WERI-Rb-1 (cell line): ENCODE data around the gene M1AP.

ENCODE experiments used
- DNase-seq: peaks from one replicate; pipeline ENCODE4 v3.0.0-alpha.2; 2020
- H3K27ac ChIP-seq: fragments of 250-450 bp; sonication (Bioruptor Pico); 2 replicates; pipeline ENCODE4 v1.5.1; 2020; ENCODE audit warnings: mild to moderate bottlenecking, moderate library complexity
- H3K27me3 ChIP-seq: fragments of 250-450 bp; sonication (Bioruptor Pico); 2 replicates; pipeline ENCODE4 v1.5.1; 2021; ENCODE audit warnings: mild to moderate bottlenecking, low read depth, moderate library complexity; ENCODE audit not compliant: insufficient read depth, severe bottlenecking
- H3K36me3 ChIP-seq: fragments of 250-450 bp; sonication (Bioruptor Pico); 2 replicates; pipeline ENCODE4 v1.5.1; 2020; ENCODE audit warnings: mild to moderate bottlenecking, moderate library complexity
- H3K4me3 ChIP-seq: 2 replicates; pipeline ENCODE4 v1.5.1; 2011; ENCODE audit warnings: low read depth, mild to moderate bottlenecking, control low read depth, low read length
- H3K9me3 ChIP-seq: fragments of 250-450 bp; sonication (Bioruptor Pico); 2 replicates; pipeline ENCODE4 v1.5.1; 2021; ENCODE audit warnings: mild to moderate bottlenecking, moderate library complexity; ENCODE audit not compliant: severe bottlenecking
- TF ChIP-seq, protein P1 (sequence below): IDR thresholded peaks from 2 replicates; pipeline ENCODE4 v1.5.1; 2011; ENCODE audit warnings: low read depth, mild to moderate bottlenecking, control low read depth, inconsistent platforms, low read length

The M1AP gene

DNA sequence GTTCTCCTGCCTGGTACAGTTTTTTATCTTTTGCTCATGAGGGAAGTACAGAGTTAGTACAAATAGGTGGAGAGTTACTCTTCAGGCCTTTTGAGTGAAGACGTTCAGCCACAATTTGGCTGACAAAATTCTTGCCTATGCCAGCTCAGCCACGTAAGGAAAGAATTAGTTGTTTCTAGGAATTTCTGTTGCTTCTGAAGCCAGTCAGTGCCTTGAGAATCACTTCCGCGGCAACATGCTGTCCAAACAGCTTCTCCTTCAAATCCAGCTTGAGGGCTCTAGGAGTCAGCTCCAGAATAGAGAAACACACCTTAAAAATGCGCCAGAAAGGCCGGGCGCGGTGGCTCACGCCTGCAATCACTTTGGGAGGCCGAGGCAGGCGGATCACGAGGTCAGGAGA is 27.5 kb downstream of the M1AP start:
- no peaks in the 10 kb centered on the region for H3K9me3 ChIP-seq
- TF ChIP-seq, protein P1, sequence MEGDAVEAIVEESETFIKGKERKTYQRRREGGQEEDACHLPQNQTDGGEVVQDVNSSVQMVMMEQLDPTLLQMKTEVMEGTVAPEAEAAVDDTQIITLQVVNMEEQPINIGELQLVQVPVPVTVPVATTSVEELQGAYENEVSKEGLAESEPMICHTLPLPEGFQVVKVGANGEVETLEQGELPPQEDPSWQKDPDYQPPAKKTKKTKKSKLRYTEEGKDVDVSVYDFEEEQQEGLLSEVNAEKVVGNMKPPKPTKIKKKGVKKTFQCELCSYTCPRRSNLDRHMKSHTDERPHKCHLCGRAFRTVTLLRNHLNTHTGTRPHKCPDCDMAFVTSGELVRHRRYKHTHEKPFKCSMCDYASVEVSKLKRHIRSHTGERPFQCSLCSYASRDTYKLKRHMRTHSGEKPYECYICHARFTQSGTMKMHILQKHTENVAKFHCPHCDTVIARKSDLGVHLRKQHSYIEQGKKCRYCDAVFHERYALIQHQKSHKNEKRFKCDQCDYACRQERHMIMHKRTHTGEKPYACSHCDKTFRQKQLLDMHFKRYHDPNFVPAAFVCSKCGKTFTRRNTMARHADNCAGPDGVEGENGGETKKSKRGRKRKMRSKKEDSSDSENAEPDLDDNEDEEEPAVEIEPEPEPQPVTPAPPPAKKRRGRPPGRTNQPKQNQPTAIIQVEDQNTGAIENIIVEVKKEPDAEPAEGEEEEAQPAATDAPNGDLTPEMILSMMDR = no peak
- no peak overlapping the region for H3K4me3 ChIP-seq
- no peak for DNase-seq
- H3K27me3 ChIP-seq = no peaks in the 10 kb centered on the region
- no peak overlapping the region for H3K27ac ChIP-seq
- no peaks in the 10 kb centered on the region for H3K36me3 ChIP-seq

DNA sequence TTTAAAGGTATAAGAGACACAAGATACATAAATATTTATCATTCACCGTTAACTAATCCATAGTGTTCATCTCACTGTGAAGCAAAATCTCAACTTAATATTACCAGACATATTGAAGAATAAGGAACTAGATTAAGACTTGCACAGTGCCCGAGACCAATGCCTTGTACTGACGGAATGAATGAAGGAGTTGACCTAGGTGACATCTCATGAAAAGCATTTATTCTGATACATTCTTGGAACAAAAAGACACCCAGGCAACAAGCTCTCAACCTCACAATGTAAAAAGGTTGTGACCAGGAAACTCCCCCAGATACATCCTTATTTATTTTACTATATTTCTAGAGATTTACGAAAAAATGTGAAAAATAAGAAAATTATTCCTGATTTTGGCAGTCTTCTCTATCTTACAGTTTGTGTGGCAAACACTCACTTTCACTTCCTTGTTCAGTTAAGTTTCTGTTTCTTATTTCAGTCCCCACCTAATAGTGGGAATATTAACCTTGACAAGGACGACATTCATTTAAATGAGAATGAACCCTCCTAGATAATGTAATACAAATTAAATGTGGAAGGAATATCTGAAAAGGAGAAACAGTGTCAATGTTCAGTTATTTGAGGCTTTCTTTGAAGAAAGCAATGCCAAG is 28.4 kb downstream of the M1AP start:
- no peak for DNase-seq
- TF ChIP-seq, protein P1 = no peak
- Histone ChIP-seq H3K4me3 (no peak overlapping the region), H3K9me3 (no peaks in the 10 kb centered on the region), H3K27me3 (no peaks in the 10 kb centered on the region), H3K27ac (no peak overlapping the region), H3K36me3 (no peaks in the 10 kb centered on the region)

DNA sequence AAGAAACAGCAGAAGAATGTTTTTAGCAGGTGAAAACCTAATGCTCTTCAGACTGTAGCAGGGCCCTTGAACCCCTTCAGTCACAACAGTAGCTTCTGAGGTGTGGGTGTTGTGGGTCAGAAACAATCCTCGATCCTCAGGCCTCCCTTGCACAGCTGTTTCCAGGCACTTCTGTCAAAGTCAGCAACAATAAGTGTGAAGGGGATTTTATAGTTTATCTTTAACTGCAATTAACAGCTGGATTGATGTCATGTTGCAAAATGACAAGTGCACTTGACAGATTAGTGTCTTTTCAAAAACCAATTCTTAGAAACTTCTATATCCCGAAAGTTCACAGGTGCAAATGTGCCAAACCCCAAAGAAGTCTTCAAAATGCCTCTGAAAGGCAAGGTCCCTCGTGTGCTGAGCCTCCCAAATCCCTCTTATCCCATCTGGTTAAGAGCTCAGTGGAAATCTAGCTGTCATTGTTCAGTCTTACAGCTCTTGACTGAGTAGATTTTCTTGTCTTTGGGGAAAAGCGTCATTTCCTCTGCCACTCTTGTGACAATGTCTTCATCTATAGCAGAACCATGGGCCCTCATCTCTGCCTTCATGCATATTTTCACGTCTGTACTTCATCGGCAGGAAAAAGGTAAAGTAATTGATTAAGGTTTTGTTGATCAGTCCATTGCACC is 29.6 kb downstream of the M1AP start:
- Histone ChIP-seq H3K4me3 (no peak overlapping the region), H3K9me3 (no peaks in the 10 kb centered on the region), H3K27ac (no peak overlapping the region), H3K36me3 (no peaks in the 10 kb centered on the region), H3K27me3 (no peaks in the 10 kb centered on the region)
- TF ChIP-seq, protein P1 = no peak
- peak; percentile 40 for DNase-seq

DNA sequence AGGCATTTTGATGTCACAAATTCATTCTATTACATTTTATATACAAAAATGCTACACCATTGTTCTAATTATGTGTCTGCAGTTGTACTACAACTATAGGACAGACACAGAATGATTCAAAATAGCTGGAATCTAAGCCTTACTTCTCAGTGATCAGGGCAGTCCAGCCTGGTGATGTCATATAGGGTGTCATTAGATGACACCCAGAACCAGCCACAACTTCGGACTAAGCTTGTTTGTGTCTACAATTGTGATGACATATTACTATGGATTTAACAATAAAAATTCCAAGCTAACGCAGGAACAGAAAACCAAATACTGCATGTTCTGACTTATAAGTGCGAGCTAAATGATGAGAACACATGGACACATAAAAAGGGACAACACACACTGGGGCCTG is 31.0 kb downstream of the M1AP start:
- H3K4me3 ChIP-seq = no peak overlapping the region
- TF ChIP-seq, protein P1 = no peak
- H3K9me3 ChIP-seq = no peaks in the 10 kb centered on the region
- H3K36me3 ChIP-seq = no peaks in the 10 kb centered on the region
- H3K27me3 ChIP-seq = no peaks in the 10 kb centered on the region
- no peak for DNase-seq
- H3K27ac ChIP-seq = no peak overlapping the region

DNA sequence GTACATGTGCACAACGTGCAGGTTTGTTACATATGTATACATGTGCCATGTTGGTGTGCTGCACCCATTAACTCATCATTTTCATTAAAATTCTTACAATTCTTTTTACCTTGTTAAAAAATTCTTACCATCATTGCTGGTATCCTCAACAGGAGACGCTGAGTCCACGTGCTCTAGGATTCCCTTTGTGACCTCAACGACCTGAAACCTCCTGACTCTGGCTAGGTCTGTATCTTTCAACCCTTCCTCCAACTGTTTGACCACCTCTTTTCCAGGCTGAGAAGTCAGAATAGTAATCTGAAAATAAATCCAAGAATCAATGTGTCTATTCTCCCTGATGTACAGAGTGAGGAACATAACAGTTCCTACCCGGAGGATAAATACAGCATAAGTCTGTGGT is 41.2 kb downstream of the M1AP start:
- H3K4me3 ChIP-seq = no peak overlapping the region
- no peak for DNase-seq
- no peaks in the 10 kb centered on the region for H3K27me3 ChIP-seq
- H3K36me3 ChIP-seq = no peaks in the 10 kb centered on the region
- H3K9me3 ChIP-seq = peaks cover 5% of the 10 kb centered on the region
- no peak overlapping the region for H3K27ac ChIP-seq
- TF ChIP-seq, protein P1 = no peak
